Activated CD8-positive, alpha-beta T cell treated with anti-CD3 and anti-CD28 coated beads for 36 hours (primary cell): ENCODE data around the gene NUP43. TPM values are rescaled to one million over a fixed set of nuclear protein-coding genes. Genes with fewer than 3 reads are reported as not detected.
A peak's percentile ranks its signal among the peaks of the same experiment; 100 is the strongest.

ENCODE experiments used
- ATAC-seq: fragments of 200-7000 bp; cut with Tn5 transposase; one replicate; pipeline ENCODE4 v1.10.0; 2021; ENCODE audit warnings: mild to moderate bottlenecking, moderate library complexity
- CTCF ChIA-PET: fragments of 350-600 bp; sonication (Branson Sonifier 250); formaldehyde crosslinking; loops from one replicate; lab custom pipeline; 2021; ENCODE audit warnings: antibody characterized with exemption; lab: Charles Lee
- POLR2A ChIA-PET: fragments of 350-600 bp; sonication (Branson Sonifier 250); formaldehyde crosslinking; loops from one replicate; lab custom pipeline; 2021; ENCODE audit warnings: antibody characterized with exemption; lab: Charles Lee
- DNase-seq: peaks from one replicate; pipeline ENCODE4 v3.0.0-alpha.2; 2020
- H3K27ac Mint-ChIP-seq: one replicate; pipeline ENCODE4 v1.8.0; 2021; ENCODE audit warnings: mild to moderate bottlenecking, mixed read lengths
- H3K27me3 Mint-ChIP-seq: one replicate; pipeline ENCODE4 v1.8.0; 2021; ENCODE audit warnings: mixed read lengths
- H3K36me3 Mint-ChIP-seq: one replicate; pipeline ENCODE4 v1.8.0; 2021; ENCODE audit warnings: low read depth, mixed read lengths
- H3K4me1 Mint-ChIP-seq: one replicate; pipeline ENCODE4 v1.8.0; 2021; ENCODE audit warnings: low read depth, mixed read lengths
- H3K4me3 Mint-ChIP-seq: one replicate; pipeline ENCODE4 v1.8.0; 2021; ENCODE audit warnings: mild to moderate bottlenecking, moderate library complexity, mixed read lengths
- H3K9me3 Mint-ChIP-seq: one replicate; pipeline ENCODE4 v1.8.0; 2021; ENCODE audit warnings: mixed read lengths
- CTCF ChIP-seq: fragments of 200-600 bp; IDR thresholded peaks from one replicate; pipeline ENCODE4 v1.8.0; 2022; ENCODE audit warnings: antibody characterized with exemption, mild to moderate bottlenecking
- intact Hi-C: fragments of 100-400 bp; cut with micrococcal nuclease; formaldehyde crosslinking; loops from one replicate; pipeline ENCODE4 v1.10.0; 2022
- total RNA-seq, 2 experiments: library from RNA; stranded (reverse); gene quantifications; one replicate each; pipeline ENCODE4 v1.2.3, GENCODE V29; 2021

The NUP43 gene
- total RNA-seq, 2 experiments from 2014 or later: 75.7 to 75.8 TPM

GRCh38 chr6:149717588-149718458 lies 28.5 kb downstream of the NUP43 start, which contains the start of gene LATS1:
TSS of gene LATS1 (minus strand) at chr6:149718101. CDS start at chr6:149702126, 15,975 bp downstream.
- Mint-ChIP-seq H3K27ac (peak within 1 kb of the TSS; percentile 94), H3K36me3 (peaks cover 20% of the 10 kb centered on the region), H3K4me1 (peaks cover 24% of the 10 kb centered on the region), H3K4me3 (peak within 1 kb of the TSS; percentile 92), H3K9me3 (no peaks in the 10 kb centered on the region), H3K27me3 (no peaks in the 10 kb centered on the region)
- intact Hi-C loops: no loop called here
- ChIA-PET POLR2A (interaction anchor here (0.6 to 4.6 kb wide), 16 partner anchors 13 to 349 kb away, joined by 3 to 45 read pairs (median 4); partner anchors contain the start of genes GINM1, KATNA1, NUP43 and PCMT1), CTCF (interaction anchor here (0.8 to 1.2 kb wide), 3 partner anchors 28 to 172 kb away, joined by 3 read pairs; partner anchors contain the start of genes PCMT1 and PPIL4)
- DNase-seq (peak; percentile 95), ATAC-seq (peak; percentile 96)
- TF ChIP-seq CTCF: no peak

- DNase-seq (no peak), ATAC-seq (no peak)
- Mint-ChIP-seq H3K27ac (peak overlapping the region; percentile 84), H3K4me3 (peak overlapping the region; percentile 92), H3K27me3 (no peaks in the 10 kb centered on the region), H3K36me3 (peaks cover 20% of the 10 kb centered on the region), H3K9me3 (no peaks in the 10 kb centered on the region), H3K4me1 (peaks cover 24% of the 10 kb centered on the region)
- POLR2A ChIA-PET: interaction anchor here (0.9 to 4.6 kb wide), 8 partner anchors 13 to 151 kb away, joined by 3 to 45 read pairs (median 5); partner anchors contain the start of genes GINM1, NUP43 and PCMT1
- TF ChIP-seq CTCF: no peak
- intact Hi-C loops: no loop called here
- CTCF ChIA-PET: interaction anchor here (1.2 kb wide), 1 partner anchor 171 kb away, joined by 3 read pairs; the partner anchor contains the start of gene PPIL4
Observed at GRCh38 chr6:149717255-149717587, 29.1 kb downstream of the NUP43 start.

- Mint-ChIP-seq H3K27ac (peak overlapping the region; percentile 84), H3K27me3 (no peaks in the 10 kb centered on the region), H3K4me1 (peaks cover 29% of the 10 kb centered on the region), H3K9me3 (no peaks in the 10 kb centered on the region), H3K4me3 (peak overlapping the region; percentile 92), H3K36me3 (peaks cover 21% of the 10 kb centered on the region)
- CTCF ChIA-PET: no interaction called here
- intact Hi-C loops: no loop called here
- DNase-seq (no peak), ATAC-seq (no peak)
- no peak for TF ChIP-seq CTCF
- POLR2A ChIA-PET: interaction anchor here (0.9 to 4.6 kb wide), 5 partner anchors 13 to 150 kb away, joined by 3 to 45 read pairs (median 3); partner anchors contain the start of genes GINM1, NUP43 and PCMT1
Observed at GRCh38 chr6:149716181-149716963, 30.0 kb downstream of the NUP43 start.

GRCh38 chr6:149714442-149714841 lies 31.9 kb downstream of the NUP43 start:
- no peak overlapping the region for H3K4me3 Mint-ChIP-seq
- no peak overlapping the region for H3K27ac Mint-ChIP-seq
- H3K4me1 Mint-ChIP-seq: peaks cover 42% of the 10 kb centered on the region
- peaks cover 18% of the 10 kb centered on the region for H3K36me3 Mint-ChIP-seq
- ChIA-PET POLR2A (interaction anchor here (0.7 to 1.0 kb wide), 2 partner anchors 53 to 154 kb away, joined by 3 read pairs; no protein-coding TSS in a partner anchor), CTCF (interaction anchor here (1.2 kb wide), 1 partner anchor 17 kb away, joined by 3 read pairs; no protein-coding TSS in a partner anchor)
- intact Hi-C loops: no loop called here
- no peak for DNase-seq
- no peaks in the 10 kb centered on the region for H3K27me3 Mint-ChIP-seq
- TF ChIP-seq CTCF: no peak
- H3K9me3 Mint-ChIP-seq: no peaks in the 10 kb centered on the region
- ATAC-seq: no peak
